ENCODE data around the gene TALDO1. TPM values are rescaled to one million over a fixed set of nuclear protein-coding genes. Genes with fewer than 3 reads are reported as not detected.

Gene TALDO1
- total RNA-seq, 1 experiment from 2014 or later: 173 TPM

DNA sequence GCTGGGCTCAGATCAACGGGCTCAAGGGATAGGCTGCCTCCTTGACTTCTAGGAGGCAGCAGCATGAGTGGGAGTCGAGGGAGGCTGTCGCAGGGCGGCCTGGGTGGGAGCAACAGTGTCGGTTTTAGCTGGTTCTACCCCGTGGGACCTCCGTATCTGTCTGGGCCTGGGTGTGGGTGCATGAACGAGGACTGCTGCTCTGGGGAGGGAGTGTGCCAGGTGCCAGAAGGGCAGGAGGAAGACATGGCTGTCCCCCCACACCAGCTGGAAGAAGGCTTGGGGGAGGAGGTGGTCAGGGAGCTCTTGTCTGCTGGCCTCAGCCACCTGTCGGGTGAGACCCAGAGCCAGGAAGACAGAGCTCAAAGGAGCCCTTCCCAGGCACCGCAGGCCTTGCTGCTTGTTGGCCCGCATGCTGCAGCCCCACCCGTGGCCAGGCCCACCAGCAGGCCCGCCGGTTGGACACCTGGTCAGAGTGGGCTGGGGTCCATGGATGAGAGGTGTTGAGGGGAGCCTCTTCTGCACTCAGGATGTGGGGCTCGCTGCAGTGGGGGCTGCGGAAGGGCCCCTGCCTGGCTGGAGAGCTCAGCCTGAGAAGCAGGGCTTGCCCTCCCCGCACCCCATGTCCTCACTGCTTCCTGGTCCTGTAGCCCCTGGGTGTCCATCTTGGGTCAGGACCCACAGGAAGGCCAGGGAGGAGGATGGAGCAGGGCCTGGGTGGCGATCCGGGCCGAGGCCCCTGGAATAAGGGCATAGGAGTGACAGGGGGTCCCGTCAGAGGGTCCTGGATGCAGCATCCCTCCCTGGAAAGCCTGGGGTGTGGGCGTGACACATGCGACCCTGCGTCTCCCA is 39.2 kb downstream of the TALDO1 start:
- Histone ChIP-seq H3K27me3 (replicated peaks; ENCODE audit: insufficient read depth, low read depth, low read length, poor library complexity) (no peaks in the 10 kb centered on the region), H3K9me3 (ENCODE audit: low read depth, low read length, poor library complexity, severe bottlenecking) (no peaks in the 10 kb centered on the region), H3K4me3 (ENCODE audit: low read depth, low read length, poor library complexity, severe bottlenecking) (no peak overlapping the region), H3K27ac (ENCODE audit: low read depth, low read length, poor library complexity, severe bottlenecking) (no peak overlapping the region), H3K4me1 (ENCODE audit: insufficient read depth, low read length, poor library complexity, severe bottlenecking) (peaks cover 3% of the 10 kb centered on the region), H3K36me3 (ENCODE audit: insufficient read depth, low read length, poor library complexity, severe bottlenecking) (no peaks in the 10 kb centered on the region)
- BruUV-seq (replicated peaks): no TSS peak
- ChIA-PET CTCF (no interaction called here), POLR2A (ENCODE audit: low non-redundant PET) (no interaction called here)
- DNase-seq (ENCODE audit: low spot score): no peak
- intact Hi-C loops (cut with micrococcal nuclease; ENCODE audit: unreplicated experiment): no loop called here
- no peak for TF ChIP-seq EZH2 (IDR thresholded peaks at IDR 0.05; ENCODE audit: borderline replicate concordance, low read depth, low read length, poor library complexity, severe bottlenecking)
- TF ChIP-seq, protein P1, sequence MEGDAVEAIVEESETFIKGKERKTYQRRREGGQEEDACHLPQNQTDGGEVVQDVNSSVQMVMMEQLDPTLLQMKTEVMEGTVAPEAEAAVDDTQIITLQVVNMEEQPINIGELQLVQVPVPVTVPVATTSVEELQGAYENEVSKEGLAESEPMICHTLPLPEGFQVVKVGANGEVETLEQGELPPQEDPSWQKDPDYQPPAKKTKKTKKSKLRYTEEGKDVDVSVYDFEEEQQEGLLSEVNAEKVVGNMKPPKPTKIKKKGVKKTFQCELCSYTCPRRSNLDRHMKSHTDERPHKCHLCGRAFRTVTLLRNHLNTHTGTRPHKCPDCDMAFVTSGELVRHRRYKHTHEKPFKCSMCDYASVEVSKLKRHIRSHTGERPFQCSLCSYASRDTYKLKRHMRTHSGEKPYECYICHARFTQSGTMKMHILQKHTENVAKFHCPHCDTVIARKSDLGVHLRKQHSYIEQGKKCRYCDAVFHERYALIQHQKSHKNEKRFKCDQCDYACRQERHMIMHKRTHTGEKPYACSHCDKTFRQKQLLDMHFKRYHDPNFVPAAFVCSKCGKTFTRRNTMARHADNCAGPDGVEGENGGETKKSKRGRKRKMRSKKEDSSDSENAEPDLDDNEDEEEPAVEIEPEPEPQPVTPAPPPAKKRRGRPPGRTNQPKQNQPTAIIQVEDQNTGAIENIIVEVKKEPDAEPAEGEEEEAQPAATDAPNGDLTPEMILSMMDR (conservative IDR thresholded peaks at IDR 0.05; ENCODE audit: low read depth, low read length): no peak

- no TSS peak for BruUV-seq (replicated peaks)
- Histone ChIP-seq H3K4me1 (ENCODE audit: insufficient read depth, low read length, poor library complexity, severe bottlenecking) (peaks cover 3% of the 10 kb centered on the region), H3K27me3 (replicated peaks; ENCODE audit: insufficient read depth, low read depth, low read length, poor library complexity) (no peaks in the 10 kb centered on the region), H3K36me3 (ENCODE audit: insufficient read depth, low read length, poor library complexity, severe bottlenecking) (no peaks in the 10 kb centered on the region), H3K4me3 (ENCODE audit: low read depth, low read length, poor library complexity, severe bottlenecking) (no peak overlapping the region), H3K9me3 (ENCODE audit: low read depth, low read length, poor library complexity, severe bottlenecking) (no peaks in the 10 kb centered on the region), H3K27ac (ENCODE audit: low read depth, low read length, poor library complexity, severe bottlenecking) (no peak overlapping the region)
- TF ChIP-seq, protein P1 (conservative IDR thresholded peaks at IDR 0.05; ENCODE audit: low read depth, low read length): no peak
- TF ChIP-seq EZH2 (IDR thresholded peaks at IDR 0.05; ENCODE audit: borderline replicate concordance, low read depth, low read length, poor library complexity, severe bottlenecking): no peak
- intact Hi-C loops (cut with micrococcal nuclease; ENCODE audit: unreplicated experiment): no loop called here
- CTCF ChIA-PET: no interaction called here
- POLR2A ChIA-PET (ENCODE audit: low non-redundant PET): no interaction called here
- no peak for DNase-seq (ENCODE audit: low spot score)
These were observed 39.9 kb downstream of the TALDO1 start for GRCh38 chr11:787084-787675.

- TF ChIP-seq EZH2 (IDR thresholded peaks at IDR 0.05; ENCODE audit: borderline replicate concordance, low read depth, low read length, poor library complexity, severe bottlenecking): no peak
- TF ChIP-seq, protein P1 (conservative IDR thresholded peaks at IDR 0.05; ENCODE audit: low read depth, low read length): no peak
- H3K27me3 ChIP-seq (replicated peaks; ENCODE audit: insufficient read depth, low read depth, low read length, poor library complexity): no peaks in the 10 kb centered on the region
- no peaks in the 10 kb centered on the region for H3K9me3 ChIP-seq (ENCODE audit: low read depth, low read length, poor library complexity, severe bottlenecking)
- ChIA-PET CTCF (no interaction called here), POLR2A (ENCODE audit: low non-redundant PET) (no interaction called here)
- DNase-seq (ENCODE audit: low spot score): no peak
- no TSS peak for BruUV-seq (replicated peaks)
- H3K4me1 ChIP-seq (ENCODE audit: insufficient read depth, low read length, poor library complexity, severe bottlenecking): peaks cover 3% of the 10 kb centered on the region
- no peaks in the 10 kb centered on the region for H3K36me3 ChIP-seq (ENCODE audit: insufficient read depth, low read length, poor library complexity, severe bottlenecking)
- H3K27ac ChIP-seq (ENCODE audit: low read depth, low read length, poor library complexity, severe bottlenecking): no peak overlapping the region
- H3K4me3 ChIP-seq (ENCODE audit: low read depth, low read length, poor library complexity, severe bottlenecking): no peak overlapping the region
- intact Hi-C loops (cut with micrococcal nuclease; ENCODE audit: unreplicated experiment): no loop called here
These were observed 40.9 kb downstream of the TALDO1 start for GRCh38 chr11:788009-788640.
